Spleen (tissue), 11 donors: ENCODE results near the gene FAM89A. TPM values are rescaled to one million over a fixed set of nuclear protein-coding genes. Genes with fewer than 3 reads are reported as not detected.
"Not testable (repeated sequence)": the region's sequence is repeated elsewhere in the genome, so short reads cannot be mapped to it uniquely, and the experiment has no call there.

Experiments used
- DNase-seq: peaks from one replicate; pipeline ENCODE4 v3.0.0-alpha.2; 2020
- H3K27ac ChIP-seq, 8 donors: fragments of 200-600 bp; sonication (generic) in 7 of 8; 1 replicate in 4 of 8; 2 replicates in 4 of 8; pipeline versions ENCODE4 v1.5.0 to v1.8.0; 2016 to 2021; ENCODE audit warnings: inconsistent platforms in 4 of 8, mild to moderate bottlenecking in 4 of 8, moderate library complexity in 1 of 8
- H3K27me3 ChIP-seq, 7 donors: fragments of 200-600 bp; sonication (generic) in 6 of 7; replicated peaks in 1 of 7; 1 replicate in 4 of 7; 2 replicates in 3 of 7; pipeline versions ENCODE4 v1.5.0 to v1.8.0; 2016 to 2021; ENCODE audit warnings: inconsistent platforms in 3 of 7, mild to moderate bottlenecking in 1 of 7
- H3K36me3 ChIP-seq, 6 donors: fragments of 200-600 bp; sonication (generic) in 5 of 6; 1 replicate in 4 of 6; 2 replicates in 2 of 6; pipeline versions ENCODE4 v1.5.0 to v1.8.0; 2016 to 2021; ENCODE audit warnings: inconsistent platforms in 2 of 6
- H3K4me1 ChIP-seq, 6 donors: fragments of 200-600 bp; sonication (generic) in 5 of 6; 1 replicate in 3 of 6; 2 replicates in 3 of 6; pipeline versions ENCODE4 v1.5.0 to v1.8.0; 2016 to 2021; ENCODE audit warnings: inconsistent platforms in 3 of 6
- H3K4me3 ChIP-seq, 8 donors: fragments of 200-600 bp; sonication (generic) in 7 of 8; 1 replicate in 4 of 8; 2 replicates in 4 of 8; pipeline versions ENCODE4 v1.5.0 to v1.8.0; 2016 to 2021; ENCODE audit warnings: inconsistent platforms in 4 of 8, mild to moderate bottlenecking in 4 of 8, moderate library complexity in 2 of 8
- H3K9me3 ChIP-seq, 8 donors: fragments of 200-600 bp; sonication (generic) in 7 of 8; 1 replicate in 4 of 8; 2 replicates in 4 of 8; pipeline versions ENCODE4 v1.5.0 to v1.8.0; 2016 to 2021; ENCODE audit warnings: inconsistent platforms in 4 of 8
- CTCF ChIP-seq, 11 experiments: fragments of 200-600 bp in 7 of 11; fragments of 450-650 bp in 4 of 11; sonication (generic) in 4 of 11; IDR thresholded peaks in 8 of 11; conservative IDR thresholded peaks in 3 of 11; 1 replicate in 7 of 11; 2 replicates in 4 of 11; pipeline versions ENCODE4 v1.4.0 to v1.8.0; 2016 to 2021; ENCODE audit warnings: antibody characterized with exemption in 11 of 11, inconsistent platforms in 4 of 11, mild to moderate bottlenecking in 1 of 11
- POLR2A ChIP-seq, 3 donors: fragments of 450-650 bp; IDR thresholded peaks; one replicate each; pipeline ENCODE4 v1.5.1; 2017; ENCODE audit warnings: antibody characterized with exemption in 3 of 3, mild to moderate bottlenecking in 1 of 3
- POLR2AphosphoS5 ChIP-seq, 3 donors: sonication (generic); formaldehyde crosslinking; IDR thresholded peaks; one replicate each; pipeline ENCODE4 v1.5.1; 2017; ENCODE audit warnings: antibody characterized with exemption in 3 of 3
- WGBS, 5 donors: extraction: QIAGEN DNeasy Blood & Tissue Kit in 3 of 5; methylation state at CpG; one replicate each; pipeline versions ENCODE4 v1.1.5 to v1.1.7; 2013 to 2018; 5-methylcytosine and 5-hydroxymethylcytosine counted together
- intact Hi-C: fragments of 100-400 bp; cut with DNase I; formaldehyde crosslinking; loops from one replicate; pipeline ENCODE4 v1.15.0; 2023; ENCODE audit warnings: low total_unique reads
- polyA plus RNA-seq, 3 donors: library from polyadenylated mRNA; stranded (reverse); fragments of 200-250 nt; gene quantifications; one replicate each; pipeline ENCODE4 v1.2.1, GENCODE V29; 2013
- total RNA-seq, 7 donors: library from RNA; depleted of rRNA in 3 of 7; stranded (reverse); fragments of >200 nt in 3 of 7; fragmentation: NEBNext Ultra II Directional in 4 of 7; extraction: Animal tissue kit (Norgen Biotek cat#: 25700) in 4 of 7; gene quantifications; one replicate each; pipeline versions ENCODE4 v1.1.0 to v1.2.1, GENCODE V29; 2016 to 2021
- donor health status: healthy with polysubstance abuse.
- donor health status: DM: no; HTN: no; CAD: no; lungs with moderate emphysema.
- donor health status: DM: no; HTN: no; CAD: no.
- donor health status: Bipolar disorder and iron deficiency.
- donor health status: healthy.
- donor health status: DM: no; HTN: no; CAD: no.
- donor health status: DM: yes; HTN: yes; CAD: no.

The FAM89A gene
- total and polyA plus RNA-seq, 10 donors, result 9.8 to 54.8 (median 34.8) TPM

GRCh38 chr1:231026576-231026975 lies 13.5 kb downstream of the FAM89A start:
- H3K36me3 ChIP-seq, result peaks cover 0 to 18% (median 0%) of the 10 kb centered on the region in 6 donors
- no peaks in the 10 kb centered on the region for H3K27me3 ChIP-seq
- no peaks in the 10 kb centered on the region for H3K9me3 ChIP-seq
- no peak overlapping the region for H3K4me3 ChIP-seq
- DNase-seq, result no peak
- peaks cover 0 to 37% (median 12%) of the 10 kb centered on the region in 6 donors for H3K4me1 ChIP-seq
- intact Hi-C loops, result no loop called here
- no peak for TF ChIP-seq CTCF (IDR thresholded peaks at IDR 0.05 in 8 of 11, conservative IDR thresholded peaks at IDR 0.05 in 3 of 11)
- no peak for TF ChIP-seq POLR2A (IDR thresholded peaks at IDR 0.05)
- no peak for TF ChIP-seq POLR2AphosphoS5 (IDR thresholded peaks at IDR 0.05)
- WGBS, 5 donors, result 87 to 93% (median 90%) methylated on average over 6 of the region's 6 CpGs
- no peak overlapping the region for H3K27ac ChIP-seq

DNA sequence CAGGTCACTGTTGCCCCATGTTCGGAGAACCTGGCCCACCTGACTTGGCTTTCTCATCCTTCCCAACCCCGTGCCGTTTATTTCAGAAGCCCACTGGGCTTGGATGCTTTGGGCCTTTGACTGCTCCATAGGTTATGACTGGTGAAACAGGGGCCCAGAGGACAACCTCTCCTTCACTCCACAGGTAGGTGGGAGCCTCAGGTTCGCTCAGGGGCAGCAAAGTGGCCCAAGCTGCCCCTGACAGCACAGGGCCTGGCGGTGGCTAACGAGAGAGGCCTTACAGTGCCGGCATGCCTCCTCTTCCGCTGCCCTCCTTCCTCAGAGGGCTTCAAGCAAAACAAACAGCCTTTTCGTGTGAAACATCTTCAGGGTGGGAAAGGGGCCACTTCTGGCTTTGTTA lies 16.9 kb downstream of the FAM89A start:
- intact Hi-C loops, result no loop called here
- no peaks in the 10 kb centered on the region for H3K9me3 ChIP-seq
- no peak overlapping the region for H3K4me3 ChIP-seq
- WGBS, 5 donors, result 92 to 95% (median 93%) methylated on average over 9 of the region's 9 CpGs
- H3K27me3 ChIP-seq, result no peaks in the 10 kb centered on the region
- TF ChIP-seq CTCF (IDR thresholded peaks at IDR 0.05 in 8 of 11, conservative IDR thresholded peaks at IDR 0.05 in 3 of 11) (no peak), POLR2A (IDR thresholded peaks at IDR 0.05) (no peak), POLR2AphosphoS5 (IDR thresholded peaks at IDR 0.05) (no peak)
- H3K27ac ChIP-seq, result no peak overlapping the region
- DNase-seq, result no peak
- peaks cover 0 to 34% (median 21%) of the 10 kb centered on the region in 6 donors for H3K4me1 ChIP-seq
- H3K36me3 ChIP-seq, result peaks cover 0 to 40% (median 0%) of the 10 kb centered on the region in 6 donors

DNA sequence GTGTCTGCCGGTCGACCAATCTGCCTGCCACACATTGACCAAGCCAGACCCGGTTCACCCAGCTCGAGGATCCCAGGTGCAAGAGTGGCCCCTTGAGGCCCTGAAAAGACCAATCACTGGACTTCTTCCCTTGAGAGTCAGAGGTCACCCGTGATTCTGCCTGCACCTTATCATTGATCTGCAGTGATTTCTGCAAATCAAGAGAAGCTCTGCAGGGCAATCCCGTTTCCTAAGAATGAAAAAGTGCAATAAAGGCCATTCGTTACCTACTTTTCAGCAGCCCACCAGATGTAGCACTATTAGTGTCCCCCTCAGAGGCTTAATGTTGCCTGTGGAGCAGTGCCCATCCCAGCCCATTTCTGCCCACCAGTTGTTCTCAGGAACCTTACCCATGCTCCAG lies 17.5 kb downstream of the FAM89A start:
- 87 to 97% (median 94%) methylated on average over 7 of the region's 7 CpGs for WGBS, 5 donors
- H3K27me3 ChIP-seq, intact Hi-C loops, H3K4me3 ChIP-seq, H3K9me3 ChIP-seq, H3K27ac ChIP-seq, DNase-seq: not testable (repeated sequence)
- Histone ChIP-seq H3K4me1 (peaks cover 0 to 28% (median 19%) of the 10 kb centered on the region in 6 donors), H3K36me3 (peaks cover 0 to 41% (median 0%) of the 10 kb centered on the region in 6 donors)

DNA sequence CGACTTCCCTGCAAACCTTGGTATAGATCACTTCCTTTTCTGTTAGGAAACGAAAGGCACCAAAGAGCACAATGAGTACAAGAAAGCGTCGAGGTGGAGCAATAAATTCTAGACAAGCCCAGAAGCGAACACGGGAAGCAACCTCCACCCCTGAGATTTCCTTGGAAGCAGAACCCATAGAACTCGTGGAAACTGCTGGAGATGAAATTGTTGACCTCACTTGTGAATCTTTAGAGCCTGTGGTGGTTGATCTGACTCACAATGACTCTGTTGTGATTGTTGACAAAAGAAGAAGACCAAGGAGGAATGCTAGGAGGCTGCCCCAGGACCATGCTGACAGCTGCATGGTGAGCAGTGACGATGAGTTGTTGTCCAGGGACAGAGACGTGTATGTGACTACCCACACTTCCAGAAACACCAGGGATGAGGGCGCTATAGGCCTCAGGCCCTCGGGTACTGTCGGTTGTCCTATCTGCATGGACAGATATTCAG lies 18.5 kb downstream of the FAM89A start:
- H3K27ac ChIP-seq, result peak overlapping the region in 3 of 8 donors; percentile 51 to 76 (median 74)
- intact Hi-C loops, result no loop called here
- WGBS, 5 donors, result 68 to 87% (median 75%) methylated on average over 11 to 12 of the region's 12 CpGs

More for the DNA sequence above, 18.5 kb downstream of the FAM89A start:
- H3K4me1 ChIP-seq, result peaks cover 0 to 27% (median 19%) of the 10 kb centered on the region in 6 donors
- DNase-seq, result no peak
- no peaks in the 10 kb centered on the region for H3K27me3 ChIP-seq
- no peaks in the 10 kb centered on the region for H3K9me3 ChIP-seq
- H3K36me3 ChIP-seq, result peaks cover 0 to 50% (median 0%) of the 10 kb centered on the region in 6 donors
- TF ChIP-seq POLR2A (IDR thresholded peaks at IDR 0.05) (no peak), CTCF (IDR thresholded peaks at IDR 0.05 in 8 of 11, conservative IDR thresholded peaks at IDR 0.05 in 3 of 11) (no peak), POLR2AphosphoS5 (IDR thresholded peaks at IDR 0.05) (no peak)
- no peak overlapping the region for H3K4me3 ChIP-seq
